ENCODE results near the gene GLO1. TPM values are rescaled to one million over a fixed set of nuclear protein-coding genes. Genes with fewer than 3 reads are reported as not detected.

The GLO1 gene
- total RNA-seq, 1 experiment from 2014 or later, result 188 TPM

DNA sequence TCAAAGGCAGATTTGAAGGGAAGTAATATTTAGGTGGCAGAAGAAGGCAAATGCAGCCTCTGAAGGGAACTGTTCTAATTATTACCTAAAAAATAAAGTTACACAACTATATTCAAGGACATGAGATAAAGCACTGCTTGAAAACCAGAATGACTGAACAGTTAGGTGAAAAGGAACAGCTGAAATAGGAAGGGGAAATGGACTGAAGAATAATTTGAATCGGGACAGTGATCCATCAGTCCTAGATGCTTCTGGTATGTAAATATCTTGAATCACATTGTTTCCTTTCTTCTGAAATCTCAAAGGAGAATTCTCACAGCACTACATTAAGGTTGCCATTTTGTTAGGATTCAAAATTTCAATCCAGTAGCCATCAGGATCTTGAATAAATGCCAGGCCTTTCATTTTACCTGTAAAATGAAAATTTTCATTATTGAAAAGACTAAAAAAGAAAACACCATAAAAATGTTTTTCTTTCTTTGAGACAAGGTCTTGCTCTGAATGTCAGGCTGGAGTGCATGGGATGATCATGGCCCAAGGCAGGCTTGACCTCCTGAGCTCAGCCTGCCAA lies 25.9 kb downstream of the GLO1 start:
- H2BK120ac ChIP-seq (ENCODE audit: low read depth, low read length, poor library complexity, severe bottlenecking), result no peak overlapping the region
- no peaks in the 10 kb centered on the region for H4K20me1 ChIP-seq (ENCODE audit: control insufficient read depth, insufficient read depth, insufficient read length)
- H3K9me3 ChIP-seq (ENCODE audit: control insufficient read depth, low read depth, low read length), result no peaks in the 10 kb centered on the region
- Mint-ChIP-seq H3K36me3 (ENCODE audit: insufficient read depth in 1 of 3, low read depth in 3 of 3) (peaks cover 26 to 59% (median 58%) of the 10 kb centered on the region in 3 experiments; a peak in 6 of 7 replicates), H3K4me1 (peaks cover 0 to 2% of the 10 kb centered on the region in 2 experiments; a peak in 1 of 4 replicates), H3K9me3 (no peaks in the 10 kb centered on the region), H3K27me3 (ENCODE audit: low read depth) (no peaks in the 10 kb centered on the region), H3K27ac (no peak overlapping the region), H3K4me3 (no peak overlapping the region)
- H2AFZ ChIP-seq (ENCODE audit: low read length), result no peak overlapping the region
- no peaks in the 10 kb centered on the region for H3K23me2 ChIP-seq (ENCODE audit: insufficient read length, low read depth, low read length, poor library complexity, severe bottlenecking)
- H2BK5ac ChIP-seq (ENCODE audit: insufficient read length, low read length), result no peak overlapping the region
- no CpG with 5 or more reads among the region's 1 CpG for WGBS (ENCODE audit: extremely low coverage, insufficient read length, low lambda C conversion rate)
- no peak overlapping the region for H3K14ac ChIP-seq (ENCODE audit: insufficient read depth, low read length)
- TF ChIP-seq, protein P1, sequence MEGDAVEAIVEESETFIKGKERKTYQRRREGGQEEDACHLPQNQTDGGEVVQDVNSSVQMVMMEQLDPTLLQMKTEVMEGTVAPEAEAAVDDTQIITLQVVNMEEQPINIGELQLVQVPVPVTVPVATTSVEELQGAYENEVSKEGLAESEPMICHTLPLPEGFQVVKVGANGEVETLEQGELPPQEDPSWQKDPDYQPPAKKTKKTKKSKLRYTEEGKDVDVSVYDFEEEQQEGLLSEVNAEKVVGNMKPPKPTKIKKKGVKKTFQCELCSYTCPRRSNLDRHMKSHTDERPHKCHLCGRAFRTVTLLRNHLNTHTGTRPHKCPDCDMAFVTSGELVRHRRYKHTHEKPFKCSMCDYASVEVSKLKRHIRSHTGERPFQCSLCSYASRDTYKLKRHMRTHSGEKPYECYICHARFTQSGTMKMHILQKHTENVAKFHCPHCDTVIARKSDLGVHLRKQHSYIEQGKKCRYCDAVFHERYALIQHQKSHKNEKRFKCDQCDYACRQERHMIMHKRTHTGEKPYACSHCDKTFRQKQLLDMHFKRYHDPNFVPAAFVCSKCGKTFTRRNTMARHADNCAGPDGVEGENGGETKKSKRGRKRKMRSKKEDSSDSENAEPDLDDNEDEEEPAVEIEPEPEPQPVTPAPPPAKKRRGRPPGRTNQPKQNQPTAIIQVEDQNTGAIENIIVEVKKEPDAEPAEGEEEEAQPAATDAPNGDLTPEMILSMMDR (conservative IDR thresholded peaks at IDR 0.05), result no peak
- H2BK15ac ChIP-seq (ENCODE audit: low read depth, low read length), result no peak overlapping the region
- no peaks in the 10 kb centered on the region for H3K79me2 ChIP-seq (ENCODE audit: insufficient read depth, low read length)
- no peak overlapping the region for H4K91ac ChIP-seq (ENCODE audit: insufficient read length, low read depth, low read length)
- no peaks in the 10 kb centered on the region for H3K27me3 ChIP-seq (ENCODE audit: insufficient read depth, low read length)
- no peak overlapping the region for H3K18ac ChIP-seq (ENCODE audit: insufficient read length, low read depth, low read length)
- H3T11ph ChIP-seq (ENCODE audit: low read length), result no peak overlapping the region
- no peak overlapping the region for H2BK20ac ChIP-seq (ENCODE audit: low read depth, low read length, poor library complexity, severe bottlenecking)
- no peak overlapping the region for H3K23ac ChIP-seq (ENCODE audit: insufficient read length, low read depth, low read length)
- H4K8ac ChIP-seq (replicated peaks; ENCODE audit: insufficient read length, low read depth, low read length), result no peak overlapping the region
- DNase-seq, result no peak
- no peak overlapping the region for H2AK5ac ChIP-seq (ENCODE audit: insufficient read length, low read length)
- H3K4ac ChIP-seq (ENCODE audit: low read depth, low read length), result no peak overlapping the region
- H3K79me1 ChIP-seq (ENCODE audit: insufficient read depth, low read depth, low read length, poor library complexity, severe bottlenecking), result no peaks in the 10 kb centered on the region
- no peak overlapping the region for H3K9ac ChIP-seq (ENCODE audit: extremely low read depth, insufficient read length, low read length)
- H3K56ac ChIP-seq (ENCODE audit: insufficient read length, low read depth, low read length), result no peak overlapping the region
- H2BK12ac ChIP-seq (ENCODE audit: insufficient read length, low read depth, low read length), result no peak overlapping the region
- no peak overlapping the region for H3K4me2 ChIP-seq (ENCODE audit: insufficient read depth, insufficient read length, low read length)
- no peaks in the 10 kb centered on the region for H3K4me1 ChIP-seq (ENCODE audit: insufficient read depth, low read length)
- H3K27ac ChIP-seq (ENCODE audit: insufficient read length, low read depth, low read length), result no peak overlapping the region
- H4K5ac ChIP-seq (ENCODE audit: insufficient read length, low read depth, low read length), result no peak overlapping the region
